PC-9 (cell line): ENCODE data around the gene ITIH5.

ENCODE experiments used
- EZH2 ChIP-seq: fragments of 200-600 bp; sonication (generic); IDR thresholded peaks from 2 replicates; pipeline ENCODE4 v1.8.0; 2017; ENCODE audit warnings: antibody characterized with exemption, low read depth
- TF ChIP-seq, protein P1 (sequence below): fragments of 200-600 bp; sonication (generic); conservative IDR thresholded peaks from 2 replicates; pipeline ENCODE4 v1.6.1; 2017; ENCODE audit warnings: mixed run types, antibody characterized with exemption, mild to moderate bottlenecking, moderate library complexity

DNA sequence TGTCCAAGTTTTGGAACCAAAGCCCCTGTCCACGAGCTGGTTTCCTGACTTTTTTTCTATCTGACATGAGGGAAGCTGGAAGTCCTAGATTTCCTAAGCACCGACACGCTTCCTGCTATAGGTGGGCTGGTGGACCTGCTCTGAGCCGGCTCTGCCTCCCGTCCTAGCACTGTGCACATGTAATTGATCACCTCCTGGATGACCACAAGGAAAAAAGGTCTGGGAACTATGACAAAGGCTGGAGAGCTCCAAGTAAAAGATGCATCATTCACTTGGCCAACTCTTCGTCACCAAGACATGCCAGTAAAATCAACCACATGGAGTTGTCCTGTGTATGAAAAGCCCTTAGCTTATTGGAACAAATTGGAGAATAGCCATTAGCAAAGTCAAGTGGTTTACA, 104.8 kb downstream of the ITIH5 start:
- TF ChIP-seq, protein P1, sequence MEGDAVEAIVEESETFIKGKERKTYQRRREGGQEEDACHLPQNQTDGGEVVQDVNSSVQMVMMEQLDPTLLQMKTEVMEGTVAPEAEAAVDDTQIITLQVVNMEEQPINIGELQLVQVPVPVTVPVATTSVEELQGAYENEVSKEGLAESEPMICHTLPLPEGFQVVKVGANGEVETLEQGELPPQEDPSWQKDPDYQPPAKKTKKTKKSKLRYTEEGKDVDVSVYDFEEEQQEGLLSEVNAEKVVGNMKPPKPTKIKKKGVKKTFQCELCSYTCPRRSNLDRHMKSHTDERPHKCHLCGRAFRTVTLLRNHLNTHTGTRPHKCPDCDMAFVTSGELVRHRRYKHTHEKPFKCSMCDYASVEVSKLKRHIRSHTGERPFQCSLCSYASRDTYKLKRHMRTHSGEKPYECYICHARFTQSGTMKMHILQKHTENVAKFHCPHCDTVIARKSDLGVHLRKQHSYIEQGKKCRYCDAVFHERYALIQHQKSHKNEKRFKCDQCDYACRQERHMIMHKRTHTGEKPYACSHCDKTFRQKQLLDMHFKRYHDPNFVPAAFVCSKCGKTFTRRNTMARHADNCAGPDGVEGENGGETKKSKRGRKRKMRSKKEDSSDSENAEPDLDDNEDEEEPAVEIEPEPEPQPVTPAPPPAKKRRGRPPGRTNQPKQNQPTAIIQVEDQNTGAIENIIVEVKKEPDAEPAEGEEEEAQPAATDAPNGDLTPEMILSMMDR, result no peak
- no peak for TF ChIP-seq EZH2
